GM19023 (cell line): ENCODE results near the gene BMP3.

Experiments
- ATAC-seq: cut with Tn5 transposase; IDR thresholded peaks from one replicate; pipeline ENCODE4 v1.9.1; 2021; ENCODE audit warnings: mild to moderate bottlenecking, moderate library complexity; ENCODE audit not compliant: unreplicated experiment

Gene BMP3

DNA sequence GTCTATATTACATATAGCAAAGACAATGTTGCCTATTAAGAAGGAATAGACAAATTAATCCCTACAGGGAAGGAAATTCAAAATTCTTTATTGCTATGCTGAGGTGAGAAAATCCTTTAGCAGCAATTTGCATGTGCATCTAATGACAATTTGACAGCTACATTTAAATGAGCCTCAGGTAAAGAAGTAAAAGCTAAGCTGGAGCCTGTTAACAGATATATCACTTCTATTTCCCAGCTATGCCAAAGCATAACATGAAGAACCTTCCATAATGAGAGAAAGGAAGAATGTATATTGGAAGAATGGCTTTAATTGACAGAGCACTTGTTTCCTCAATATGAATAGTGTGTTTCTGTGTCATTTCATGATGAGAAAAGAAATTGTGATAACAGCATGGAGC, 71.6 kb downstream of the BMP3 start:
- ATAC-seq, result no peak

DNA sequence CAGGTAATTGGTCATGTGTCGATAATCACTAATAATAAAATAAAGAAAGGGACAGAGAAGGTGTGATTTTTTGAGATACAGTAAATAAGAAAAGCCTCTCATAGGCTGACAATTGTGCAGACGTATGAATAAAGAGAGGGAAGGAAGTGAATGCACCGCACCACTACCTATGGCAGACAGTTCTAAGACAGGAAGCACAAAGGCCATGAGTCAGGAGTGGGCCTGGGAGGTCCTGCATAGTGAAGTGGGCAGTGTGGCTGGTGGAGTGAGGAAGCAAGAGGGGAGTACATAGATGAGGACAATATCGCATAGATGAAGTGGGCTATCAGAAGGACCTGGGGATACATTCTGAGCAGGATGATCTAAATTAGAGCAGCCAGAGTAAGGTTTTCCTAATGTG, 75.6 kb downstream of the BMP3 start:
- no peak for ATAC-seq
